Amygdala (tissue), 56 donors: ENCODE measurements around the gene COBLL1.
"Not testable (repeated sequence)": the region's sequence is repeated elsewhere in the genome, so short reads cannot be mapped to it uniquely, and the experiment has no call there.

Source experiments
- DNase-seq, 56 donors: peaks; one replicate each; lab custom pipeline; 2025; lab: John Stamatoyannopoulos, UW

The COBLL1 gene

GRCh38 chr2:164841719-164842623 lies at the start of gene COBLL1:
Gene COBLL1 (minus strand): TSS chr2:164841823. CDS start chr2:164841196, 627 bp downstream.
- peak in 37 of 56 donors; percentile 2 to 60 (median 23) for DNase-seq

- peak in 2 of 56 donors; percentile 1 to 2 for DNase-seq
These were observed 48.9 kb upstream of the COBLL1 start for GRCh38 chr2:164890544-164890943.

GRCh38 chr2:164888592-164888991 lies 47.0 kb upstream of the COBLL1 start:
- DNase-seq, result no peak

- no peak for DNase-seq
These were observed 46.0 kb upstream of the COBLL1 start for GRCh38 chr2:164887434-164888144.

GRCh38 chr2:164882276-164882675 lies 40.7 kb upstream of the COBLL1 start:
- DNase-seq, result no peak

GRCh38 chr2:164881524-164881923 lies 39.9 kb upstream of the COBLL1 start:
- DNase-seq, result no peak

- no peak for DNase-seq
These were observed 38.4 kb upstream of the COBLL1 start for GRCh38 chr2:164879901-164880535.

GRCh38 chr2:164877927-164878326 lies 36.3 kb upstream of the COBLL1 start:
- DNase-seq, result no peak

- DNase-seq, result no peak
These were observed 35.5 kb upstream of the COBLL1 start for GRCh38 chr2:164877169-164877568.

GRCh38 chr2:164875334-164876205 lies 33.9 kb upstream of the COBLL1 start:
- no peak for DNase-seq

GRCh38 chr2:164873210-164873908 lies 31.7 kb upstream of the COBLL1 start:
- no peak for DNase-seq

- DNase-seq, result no peak
These were observed 29.8 kb upstream of the COBLL1 start for GRCh38 chr2:164871404-164871803.

- DNase-seq, result no peak
These were observed 27.8 kb upstream of the COBLL1 start for GRCh38 chr2:164869420-164869772.

GRCh38 chr2:164868563-164869419 lies 27.2 kb upstream of the COBLL1 start:
- peak in 1 of 56 donors; percentile 14 for DNase-seq

GRCh38 chr2:164867779-164868397 lies 26.3 kb upstream of the COBLL1 start:
- no peak for DNase-seq

- DNase-seq, result not testable (repeated sequence)
These were observed 24.8 kb upstream of the COBLL1 start for GRCh38 chr2:164866381-164866780.

GRCh38 chr2:164860694-164861042 lies 19.0 kb upstream of the COBLL1 start:
- no peak for DNase-seq
